B cell (primary cell): ENCODE results near the gene LHFPL6. TPM values are rescaled to one million over a fixed set of nuclear protein-coding genes. Genes with fewer than 3 reads are reported as not detected.

Experiments
- ATAC-seq: fragments of 200-7000 bp; cut with Tn5 transposase; one replicate; pipeline ENCODE4 v1.10.0; 2021; ENCODE audit warnings: low read depth, mild to moderate bottlenecking, moderate number of reproducible peaks, moderate library complexity
- CTCF ChIA-PET: fragments of 350-600 bp; sonication (Branson Sonifier 250); formaldehyde crosslinking; loops from one replicate; lab custom pipeline; 2021; ENCODE audit warnings: antibody characterized with exemption, inconsistent platforms; lab: Charles Lee
- POLR2A ChIA-PET: fragments of 350-600 bp; sonication (Branson Sonifier 250); formaldehyde crosslinking; loops from one replicate; lab custom pipeline; 2021; ENCODE audit warnings: antibody characterized with exemption; lab: Charles Lee
- DNase-seq: peaks from one replicate; pipeline ENCODE4 v3.0.0; 2013
- H2AFZ ChIP-seq: 2 replicates; pipeline ENCODE4 v1.6.1; 2012; ENCODE audit warnings: mild to moderate bottlenecking, low read depth, low read length; ENCODE audit not compliant: insufficient read depth, poor library complexity, severe bottlenecking
- H3K27ac ChIP-seq, 2 donors: 1 replicate in 1 of 2; 2 replicates in 1 of 2; pipeline ENCODE4 v1.5.1; 2012 to 2013; ENCODE audit warnings: low read length in 2 of 2, mild to moderate bottlenecking in 2 of 2, moderate library complexity in 1 of 2
- H3K27me3 ChIP-seq, 4 experiments: fragments of 200-600 bp in 1 of 4; sonication (generic) in 1 of 4; replicated peaks in 1 of 4; 1 replicate in 2 of 4; 2 replicates in 2 of 4; pipeline versions ENCODE4 v1.6.1 to v1.7.0; 2013 to 2016; ENCODE audit warnings: low read length in 3 of 4, mild to moderate bottlenecking in 2 of 4, mixed read lengths in 1 of 4, moderate library complexity in 1 of 4; ENCODE audit not compliant: insufficient read depth in 4 of 4, control insufficient read depth in 3 of 4; ENCODE audit errors: control extremely low read depth in 1 of 4
- H3K36me3 ChIP-seq, 2 experiments: replicated peaks in 1 of 2; 1 replicate in 1 of 2; 2 replicates in 1 of 2; pipeline versions ENCODE4 v1.6.1 to v1.7.1; 2013; ENCODE audit warnings: low read length in 1 of 2; ENCODE audit not compliant: insufficient read depth in 2 of 2, control insufficient read depth in 1 of 2; ENCODE audit errors: control extremely low read depth in 1 of 2, extremely low read depth in 1 of 2
- H3K4me1 ChIP-seq, 2 donors: fragments of 200-600 bp in 1 of 2; sonication (generic) in 1 of 2; 1 replicate in 1 of 2; 2 replicates in 1 of 2; pipeline versions ENCODE4 v1.5.1 to v1.6.1; 2013 to 2017; ENCODE audit warnings: low read length in 2 of 2; ENCODE audit not compliant: control insufficient read depth in 2 of 2, insufficient read depth in 2 of 2
- H3K4me2 ChIP-seq: replicated peaks from 2 replicates; pipeline ENCODE3; 2012; ENCODE audit warnings: mild to moderate bottlenecking, low read depth, low read length; ENCODE audit not compliant: poor library complexity, severe bottlenecking
- H3K4me3 ChIP-seq, 5 experiments: fragments of 200-600 bp in 1 of 5; sonication (generic) in 1 of 5; 1 replicate in 3 of 5; 2 replicates in 2 of 5; pipeline versions ENCODE4 v1.5.1 to v1.7.0; 2011 to 2016; ENCODE audit warnings: low read length in 4 of 5, mild to moderate bottlenecking in 4 of 5, low read depth in 2 of 5, control low read depth in 1 of 5, moderate library complexity in 1 of 5; ENCODE audit not compliant: insufficient read depth in 1 of 5; ENCODE audit errors: control extremely low read depth in 1 of 5, extremely low read depth in 1 of 5
- H3K79me2 ChIP-seq: fragments of 200-600 bp; sonication (generic); one replicate; pipeline ENCODE4 v1.6.0; 2016; ENCODE audit warnings: low read length; ENCODE audit not compliant: control insufficient read depth, insufficient read depth
- H3K9ac ChIP-seq: fragments of 200-600 bp; sonication (generic); 2 replicates; pipeline ENCODE4 v1.6.1; 2017; ENCODE audit warnings: mild to moderate bottlenecking, low read length, moderate library complexity
- H3K9me3 ChIP-seq, 3 donors: one replicate each; pipeline versions ENCODE4 v1.6.1 to v1.7.1; 2013; ENCODE audit warnings: low read length in 2 of 3; ENCODE audit not compliant: control insufficient read depth in 2 of 3, insufficient read depth in 1 of 3; ENCODE audit errors: control extremely low read depth in 1 of 3
- H4K20me1 ChIP-seq: 2 replicates; pipeline ENCODE4 v1.6.0; 2012; ENCODE audit warnings: mild to moderate bottlenecking, low read length; ENCODE audit not compliant: insufficient read depth, control insufficient read depth, poor library complexity, severe bottlenecking
- H3K27ac Mint-ChIP-seq: one replicate; pipeline ENCODE4 v1.8.0; 2021; ENCODE audit warnings: mixed read lengths
- H3K27me3 Mint-ChIP-seq: one replicate; pipeline ENCODE4 v1.8.0; 2021; ENCODE audit warnings: mixed read lengths
- H3K4me1 Mint-ChIP-seq: one replicate; pipeline ENCODE4 v1.8.0; 2021; ENCODE audit warnings: mixed read lengths
- H3K4me3 Mint-ChIP-seq: one replicate; pipeline ENCODE4 v1.8.0; 2021; ENCODE audit warnings: mixed read lengths
- H3K9me3 Mint-ChIP-seq: one replicate; pipeline ENCODE4 v1.8.0; 2022; ENCODE audit warnings: mixed read lengths; ENCODE audit not compliant: insufficient read depth
- EZH2 ChIP-seq: IDR thresholded peaks from 2 replicates; pipeline ENCODE4 v1.6.1; 2012; ENCODE audit warnings: borderline replicate concordance, low read depth, mild to moderate bottlenecking, moderate library complexity, low read length; ENCODE audit not compliant: insufficient read depth, poor library complexity, severe bottlenecking
- WGBS: methylation state at CpG from one replicate; pipeline ENCODE4 v1.1.5; 2013; ENCODE audit warnings: missing lambda C conversion rate; ENCODE audit not compliant: insufficient coverage; 5-methylcytosine and 5-hydroxymethylcytosine counted together
- intact Hi-C: fragments of 100-400 bp; cut with micrococcal nuclease; formaldehyde crosslinking; loops from one replicate; pipeline ENCODE4 v1.10.0; 2022
- polyA plus RNA-seq: library from polyadenylated mRNA; depleted of rRNA; stranded (reverse); fragments of >200 nt; gene quantifications from 2 replicates; pipeline ENCODE4 v1.2.3, GENCODE V29; 2012
- total RNA-seq, 2 donors: library from RNA; stranded (reverse); fragments of 120-200 nt in 1 of 2; gene quantifications; 1 replicate in 1 of 2; 2 replicates in 1 of 2; pipeline versions ENCODE4 v1.2.3 to v1.2.4, GENCODE V29; 2013 to 2022
- TF ChIP-seq, protein P1 (sequence below): fragments of 200-600 bp; IDR thresholded peaks from one replicate; pipeline ENCODE4 v1.8.0; 2022; ENCODE audit warnings: antibody characterized with exemption, mild to moderate bottlenecking

Gene LHFPL6
- total and polyA plus RNA-seq, 2 donors (not counting 1 experiment from before 2014, with no cell fraction given): 0.01 TPM; not detected in 1

DNA sequence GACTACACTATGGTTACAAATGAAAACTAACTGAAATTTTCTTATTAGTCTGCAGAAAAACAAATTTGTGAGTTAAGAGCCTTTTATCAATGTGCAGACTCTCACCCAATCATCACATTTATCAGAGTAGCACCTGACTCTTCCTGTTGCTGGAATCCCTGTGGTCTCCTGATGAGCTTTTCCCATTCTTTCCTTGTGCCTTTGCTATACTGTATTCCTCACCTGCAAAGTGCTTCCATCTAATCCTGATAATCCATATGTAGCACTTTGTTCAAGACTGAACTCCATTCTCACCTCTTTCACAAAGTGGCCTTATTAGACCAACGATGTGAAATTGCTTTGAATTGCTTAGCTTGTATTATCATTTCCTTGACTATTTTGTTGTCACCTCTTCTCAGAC is 225.3 kb downstream of the LHFPL6 start:
- Histone ChIP-seq H3K79me2 (no peaks in the 10 kb centered on the region), H3K4me3 (no peak overlapping the region), H3K9ac (no peak overlapping the region), H3K9me3 (peaks cover 0 to 5% (median 0%) of the 10 kb centered on the region in 3 donors), H3K4me1 (no peaks in the 10 kb centered on the region), H4K20me1 (no peaks in the 10 kb centered on the region), H3K36me3 (no peaks in the 10 kb centered on the region), H2AFZ (no peak overlapping the region), H3K4me2 (no peak overlapping the region), H3K27me3 (no peaks in the 10 kb centered on the region), H3K27ac (no peak overlapping the region)
- CTCF ChIA-PET: no interaction called here
- Mint-ChIP-seq H3K27ac (no peak overlapping the region), H3K9me3 (no peaks in the 10 kb centered on the region), H3K4me1 (no peaks in the 10 kb centered on the region), H3K4me3 (no peak overlapping the region), H3K27me3 (no peaks in the 10 kb centered on the region)
- ATAC-seq (no peak), DNase-seq (no peak)
- no CpG with 5 or more reads among the region's 1 CpG for WGBS
- POLR2A ChIA-PET: no interaction called here
- TF ChIP-seq EZH2: no peak
- TF ChIP-seq, protein P1, sequence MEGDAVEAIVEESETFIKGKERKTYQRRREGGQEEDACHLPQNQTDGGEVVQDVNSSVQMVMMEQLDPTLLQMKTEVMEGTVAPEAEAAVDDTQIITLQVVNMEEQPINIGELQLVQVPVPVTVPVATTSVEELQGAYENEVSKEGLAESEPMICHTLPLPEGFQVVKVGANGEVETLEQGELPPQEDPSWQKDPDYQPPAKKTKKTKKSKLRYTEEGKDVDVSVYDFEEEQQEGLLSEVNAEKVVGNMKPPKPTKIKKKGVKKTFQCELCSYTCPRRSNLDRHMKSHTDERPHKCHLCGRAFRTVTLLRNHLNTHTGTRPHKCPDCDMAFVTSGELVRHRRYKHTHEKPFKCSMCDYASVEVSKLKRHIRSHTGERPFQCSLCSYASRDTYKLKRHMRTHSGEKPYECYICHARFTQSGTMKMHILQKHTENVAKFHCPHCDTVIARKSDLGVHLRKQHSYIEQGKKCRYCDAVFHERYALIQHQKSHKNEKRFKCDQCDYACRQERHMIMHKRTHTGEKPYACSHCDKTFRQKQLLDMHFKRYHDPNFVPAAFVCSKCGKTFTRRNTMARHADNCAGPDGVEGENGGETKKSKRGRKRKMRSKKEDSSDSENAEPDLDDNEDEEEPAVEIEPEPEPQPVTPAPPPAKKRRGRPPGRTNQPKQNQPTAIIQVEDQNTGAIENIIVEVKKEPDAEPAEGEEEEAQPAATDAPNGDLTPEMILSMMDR: no peak
- intact Hi-C loops: no loop called here

DNA sequence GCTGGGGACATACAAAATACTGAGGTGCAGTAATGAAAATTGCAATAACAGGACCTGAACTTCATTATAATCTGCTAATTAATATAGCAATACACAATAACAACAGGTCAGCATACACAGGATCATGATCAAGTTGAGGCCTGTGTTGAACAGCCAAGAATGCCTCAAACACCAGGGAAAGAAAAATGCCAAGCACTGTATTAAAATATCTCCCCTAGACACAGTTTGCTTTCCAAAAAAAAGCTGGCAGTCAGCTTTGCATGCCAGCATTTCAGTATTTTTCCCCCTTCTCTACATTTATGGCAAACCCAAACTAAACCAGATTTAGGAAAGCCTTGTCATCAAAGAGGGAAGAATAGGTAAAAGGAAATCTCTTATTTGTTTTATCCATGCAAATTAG is 226.9 kb downstream of the LHFPL6 start:
- Histone ChIP-seq H4K20me1 (no peaks in the 10 kb centered on the region), H3K4me2 (no peak overlapping the region), H3K4me3 (no peak overlapping the region), H3K36me3 (no peaks in the 10 kb centered on the region), H3K9ac (no peak overlapping the region), H3K27ac (no peak overlapping the region), H3K79me2 (no peaks in the 10 kb centered on the region), H3K9me3 (peaks cover 0 to 5% (median 0%) of the 10 kb centered on the region in 3 donors), H2AFZ (no peak overlapping the region), H3K27me3 (no peaks in the 10 kb centered on the region), H3K4me1 (no peaks in the 10 kb centered on the region)
- no peak overlapping the region for H3K27ac Mint-ChIP-seq
- no peak for ATAC-seq
- TF ChIP-seq, protein P1: no peak
- TF ChIP-seq EZH2: no peak
- CTCF ChIA-PET: no interaction called here
- no peaks in the 10 kb centered on the region for H3K27me3 Mint-ChIP-seq
- POLR2A ChIA-PET: no interaction called here
- DNase-seq: no peak
- intact Hi-C loops: no loop called here
- H3K9me3 Mint-ChIP-seq: no peaks in the 10 kb centered on the region
- H3K4me1 Mint-ChIP-seq: no peaks in the 10 kb centered on the region
- no peak overlapping the region for H3K4me3 Mint-ChIP-seq
